MCF 10A (cell line): ENCODE results near the gene LRBA. TPM values are rescaled to one million over a fixed set of nuclear protein-coding genes. Genes with fewer than 3 reads are reported as not detected.

Experiments
- BruUV-seq: library from RNA; stranded (reverse); fragments of 400-500 nt; replicated peaks from 2 replicates; lab custom pipeline; 2021; lab: Mats Ljungman, UMichigan
- CTCF ChIA-PET: fragments of 300-600 bp; sonication (Branson Sonifier 250); formaldehyde crosslinking; extraction: SDS; loops from one replicate; lab custom pipeline; 2021; ENCODE audit warnings: antibody characterized with exemption, inconsistent platforms; lab: Yijun Ruan, JAX
- POLR2A ChIA-PET: fragments of 300-600, 350-650 bp; sonication (Branson Sonifier 250); formaldehyde crosslinking; extraction: SDS; loops from one replicate; lab custom pipeline; 2020; ENCODE audit warnings: antibody characterized with exemption, inconsistent platforms; lab: Yijun Ruan, JAX
- DNase-seq: peaks from one replicate; pipeline ENCODE4 v3.0.0-alpha.2; 2018; ENCODE audit not compliant: unreplicated experiment
- H3K27ac Mint-ChIP-seq: one replicate; pipeline ENCODE4 v1.8.0; 2022; ENCODE audit warnings: mild to moderate bottlenecking, low read depth, mixed read lengths; ENCODE audit not compliant: unreplicated experiment
- H3K27me3 Mint-ChIP-seq: one replicate; pipeline ENCODE4 v1.8.0; 2022; ENCODE audit warnings: mixed read lengths; ENCODE audit not compliant: insufficient read depth, unreplicated experiment
- H3K36me3 Mint-ChIP-seq: one replicate; pipeline ENCODE4 v1.8.0; 2022; ENCODE audit warnings: mild to moderate bottlenecking, moderate library complexity, mixed read lengths; ENCODE audit not compliant: insufficient read depth, unreplicated experiment
- H3K4me1 Mint-ChIP-seq: one replicate; pipeline ENCODE4 v1.8.0; 2022; ENCODE audit warnings: mixed read lengths; ENCODE audit not compliant: insufficient read depth, unreplicated experiment
- H3K4me3 Mint-ChIP-seq: one replicate; pipeline ENCODE4 v1.8.0; 2022; ENCODE audit warnings: mild to moderate bottlenecking, moderate library complexity, mixed read lengths; ENCODE audit not compliant: unreplicated experiment
- H3K9me3 Mint-ChIP-seq: one replicate; pipeline ENCODE4 v1.8.0; 2022; ENCODE audit warnings: mixed read lengths; ENCODE audit not compliant: unreplicated experiment
- intact Hi-C: fragments of 100-400 bp; cut with micrococcal nuclease; formaldehyde crosslinking; loops from 2 replicates; pipeline ENCODE4 v1.14.1; 2022
- total RNA-seq: library from RNA; stranded (reverse); gene quantifications from 2 replicates; pipeline ENCODE4 v1.2.3, GENCODE V29; 2022
- TF ChIP-seq, protein P1 (sequence below): fragments of 200-600 bp; IDR thresholded peaks from one replicate; pipeline ENCODE4 v1.8.0; 2022; ENCODE audit warnings: antibody characterized with exemption, mild to moderate bottlenecking; ENCODE audit not compliant: unreplicated experiment

LRBA gene
- total RNA-seq, 1 experiment from 2014 or later, result 64.5 TPM

GRCh38 chr4:150219841-150220240 lies 795.2 kb downstream of the LRBA start:
- H3K4me3 Mint-ChIP-seq, result no peak overlapping the region
- peak; percentile 25 for DNase-seq
- intact Hi-C loops, result no loop called here
- CTCF ChIA-PET, result interaction anchor here (0.7 to 10.8 kb wide), 6 partner anchors 10 to 221 kb away, joined by 3 to 223 read pairs (median 3); no protein-coding TSS in a partner anchor
- no peaks in the 10 kb centered on the region for H3K9me3 Mint-ChIP-seq
- no TSS peak for BruUV-seq
- H3K27me3 Mint-ChIP-seq, result no peaks in the 10 kb centered on the region
- TF ChIP-seq, protein P1, sequence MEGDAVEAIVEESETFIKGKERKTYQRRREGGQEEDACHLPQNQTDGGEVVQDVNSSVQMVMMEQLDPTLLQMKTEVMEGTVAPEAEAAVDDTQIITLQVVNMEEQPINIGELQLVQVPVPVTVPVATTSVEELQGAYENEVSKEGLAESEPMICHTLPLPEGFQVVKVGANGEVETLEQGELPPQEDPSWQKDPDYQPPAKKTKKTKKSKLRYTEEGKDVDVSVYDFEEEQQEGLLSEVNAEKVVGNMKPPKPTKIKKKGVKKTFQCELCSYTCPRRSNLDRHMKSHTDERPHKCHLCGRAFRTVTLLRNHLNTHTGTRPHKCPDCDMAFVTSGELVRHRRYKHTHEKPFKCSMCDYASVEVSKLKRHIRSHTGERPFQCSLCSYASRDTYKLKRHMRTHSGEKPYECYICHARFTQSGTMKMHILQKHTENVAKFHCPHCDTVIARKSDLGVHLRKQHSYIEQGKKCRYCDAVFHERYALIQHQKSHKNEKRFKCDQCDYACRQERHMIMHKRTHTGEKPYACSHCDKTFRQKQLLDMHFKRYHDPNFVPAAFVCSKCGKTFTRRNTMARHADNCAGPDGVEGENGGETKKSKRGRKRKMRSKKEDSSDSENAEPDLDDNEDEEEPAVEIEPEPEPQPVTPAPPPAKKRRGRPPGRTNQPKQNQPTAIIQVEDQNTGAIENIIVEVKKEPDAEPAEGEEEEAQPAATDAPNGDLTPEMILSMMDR, result no peak
- H3K36me3 Mint-ChIP-seq, result no peaks in the 10 kb centered on the region
- POLR2A ChIA-PET, result no interaction called here
- no peak overlapping the region for H3K27ac Mint-ChIP-seq
- H3K4me1 Mint-ChIP-seq, result peaks cover 10% of the 10 kb centered on the region

GRCh38 chr4:150218447-150218846 lies 796.6 kb downstream of the LRBA start:
- no TSS peak for BruUV-seq
- Mint-ChIP-seq H3K4me3 (no peak overlapping the region), H3K36me3 (no peaks in the 10 kb centered on the region), H3K27me3 (no peaks in the 10 kb centered on the region), H3K9me3 (no peaks in the 10 kb centered on the region), H3K27ac (no peak overlapping the region), H3K4me1 (peaks cover 10% of the 10 kb centered on the region)
- CTCF ChIA-PET, result interaction anchor here (0.6 to 10.8 kb wide), 11 partner anchors 12 to 239 kb away, joined by 3 to 223 read pairs (median 6); no protein-coding TSS in a partner anchor
- POLR2A ChIA-PET, result no interaction called here
- intact Hi-C loops, result no loop called here
- no peak for DNase-seq
- TF ChIP-seq, protein P1, result no peak

DNA sequence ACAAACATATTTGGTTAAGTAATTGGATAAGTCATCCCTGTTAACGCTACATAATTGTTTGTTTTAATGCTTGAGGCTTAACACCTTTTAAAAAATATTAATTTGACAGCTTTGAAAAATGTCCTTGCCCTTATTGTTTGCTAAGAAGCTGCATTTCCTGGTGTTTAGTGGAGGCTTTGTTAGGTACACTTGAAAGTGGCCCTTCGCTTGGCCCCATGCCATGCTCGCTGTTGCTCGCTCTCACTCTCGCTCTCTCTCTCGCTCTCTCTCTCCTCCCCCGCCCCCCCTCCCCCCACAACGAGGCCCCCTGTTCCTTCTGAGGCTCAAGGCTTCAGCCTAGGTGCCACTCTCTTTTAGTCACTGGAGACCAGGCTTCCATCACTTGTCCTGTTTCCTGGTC lies 797.3 kb downstream of the LRBA start:
- H3K36me3 Mint-ChIP-seq, result no peaks in the 10 kb centered on the region
- H3K4me3 Mint-ChIP-seq, result no peak overlapping the region
- DNase-seq, result no peak
- no peak overlapping the region for H3K27ac Mint-ChIP-seq
- no peaks in the 10 kb centered on the region for H3K9me3 Mint-ChIP-seq
- POLR2A ChIA-PET, result interaction anchor here (0.8 kb wide), 1 partner anchor 207 kb away, joined by 3 read pairs; no protein-coding TSS in a partner anchor
- intact Hi-C loops, result loop anchor here (1.0 kb wide), 1 partner anchor 208 kb away; no protein-coding TSS in a partner anchor
- TF ChIP-seq, protein P1, result no peak
- CTCF ChIA-PET, result interaction anchor here (0.6 to 10.8 kb wide), 32 partner anchors 9 to 529 kb away, joined by 3 to 223 read pairs (median 4); no protein-coding TSS in a partner anchor
- H3K27me3 Mint-ChIP-seq, result no peaks in the 10 kb centered on the region
- H3K4me1 Mint-ChIP-seq, result peaks cover 12% of the 10 kb centered on the region
- no TSS peak for BruUV-seq

- DNase-seq, result peak; percentile 61
- ChIA-PET CTCF (interaction anchor here (0.6 to 10.8 kb wide), 37 partner anchors 8 to 1059 kb away, joined by 3 to 223 read pairs (median 4); no protein-coding TSS in a partner anchor), POLR2A (interaction anchor here (0.8 to 1.4 kb wide), 2 partner anchors 17 to 206 kb away, joined by 3 to 4 read pairs; no protein-coding TSS in a partner anchor)
- intact Hi-C loops, result loop anchor here (1.0 kb wide), 1 partner anchor 207 kb away; no protein-coding TSS in a partner anchor
- Mint-ChIP-seq H3K4me1 (peaks cover 16% of the 10 kb centered on the region), H3K36me3 (no peaks in the 10 kb centered on the region), H3K4me3 (no peak overlapping the region), H3K27me3 (no peaks in the 10 kb centered on the region), H3K27ac (no peak overlapping the region), H3K9me3 (no peaks in the 10 kb centered on the region)
- BruUV-seq, result no TSS peak
- TF ChIP-seq, protein P1, result peak; percentile 49
These were observed 797.9 kb downstream of the LRBA start for GRCh38 chr4:150217192-150217591.
